ENCODE data around the gene DNAJC22.

- no peak for TF ChIP-seq POLR2A (IDR thresholded peaks at IDR 0.05)
- TF ChIP-seq CTCF (IDR thresholded peaks at IDR 0.05) = no peak
Observed at GRCh38 chr12:49348781-49349180, 2.1 kb downstream of the DNAJC22 start.
